ENCODE results near the gene CYP1A1.

DNA sequence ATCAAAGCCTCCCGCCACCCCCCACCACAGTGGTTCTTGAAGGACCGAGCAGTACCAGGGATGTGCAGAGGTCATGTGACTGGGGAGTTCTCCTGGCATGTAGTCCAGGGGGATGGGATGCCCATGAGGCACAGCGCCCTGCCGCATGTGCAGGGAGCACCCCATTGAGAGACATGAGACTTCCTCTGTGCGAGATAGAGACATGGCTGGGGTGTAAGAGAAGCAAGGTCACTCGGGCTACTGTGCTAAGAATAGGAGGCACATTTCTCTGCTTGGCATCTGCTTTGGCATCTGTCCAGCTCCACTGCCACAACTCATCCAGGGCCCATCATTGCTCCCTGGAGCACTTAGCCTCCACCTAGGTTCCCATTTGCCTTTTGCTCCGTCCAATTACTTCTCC, 2.4 kb upstream of the CYP1A1 start:
- TF ChIP-seq, protein P1, sequence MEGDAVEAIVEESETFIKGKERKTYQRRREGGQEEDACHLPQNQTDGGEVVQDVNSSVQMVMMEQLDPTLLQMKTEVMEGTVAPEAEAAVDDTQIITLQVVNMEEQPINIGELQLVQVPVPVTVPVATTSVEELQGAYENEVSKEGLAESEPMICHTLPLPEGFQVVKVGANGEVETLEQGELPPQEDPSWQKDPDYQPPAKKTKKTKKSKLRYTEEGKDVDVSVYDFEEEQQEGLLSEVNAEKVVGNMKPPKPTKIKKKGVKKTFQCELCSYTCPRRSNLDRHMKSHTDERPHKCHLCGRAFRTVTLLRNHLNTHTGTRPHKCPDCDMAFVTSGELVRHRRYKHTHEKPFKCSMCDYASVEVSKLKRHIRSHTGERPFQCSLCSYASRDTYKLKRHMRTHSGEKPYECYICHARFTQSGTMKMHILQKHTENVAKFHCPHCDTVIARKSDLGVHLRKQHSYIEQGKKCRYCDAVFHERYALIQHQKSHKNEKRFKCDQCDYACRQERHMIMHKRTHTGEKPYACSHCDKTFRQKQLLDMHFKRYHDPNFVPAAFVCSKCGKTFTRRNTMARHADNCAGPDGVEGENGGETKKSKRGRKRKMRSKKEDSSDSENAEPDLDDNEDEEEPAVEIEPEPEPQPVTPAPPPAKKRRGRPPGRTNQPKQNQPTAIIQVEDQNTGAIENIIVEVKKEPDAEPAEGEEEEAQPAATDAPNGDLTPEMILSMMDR (IDR thresholded peaks at IDR 0.05 in 2 of 3, conservative IDR thresholded peaks at IDR 0.05 in 1 of 3; ENCODE audit: insufficient read depth in 2 of 3, low read depth in 1 of 3, low read length in 3 of 3) = no peak
- TF ChIP-seq MEF2A (IDR thresholded peaks at IDR 0.05; ENCODE audit: control insufficient read depth, low read depth, low read length) = no peak
- TF ChIP-seq POLR2A (conservative IDR thresholded peaks at IDR 0.05) = no peak
- TF ChIP-seq, protein P2, sequence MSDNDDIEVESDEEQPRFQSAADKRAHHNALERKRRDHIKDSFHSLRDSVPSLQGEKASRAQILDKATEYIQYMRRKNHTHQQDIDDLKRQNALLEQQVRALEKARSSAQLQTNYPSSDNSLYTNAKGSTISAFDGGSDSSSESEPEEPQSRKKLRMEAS (CRISPR knock-in tag; IDR thresholded peaks at IDR 0.05) = no peak
- no peak for TF ChIP-seq NR1H2 (CRISPR knock-in tag; IDR thresholded peaks at IDR 0.05)
- TF ChIP-seq HEY1 (CRISPR knock-in tag; IDR thresholded peaks at IDR 0.05; ENCODE audit: borderline replicate concordance) = no peak
- no peak for TF ChIP-seq ZNF24 (IDR thresholded peaks at IDR 0.05)
